NCI-H524 treated with DMSO at 0.1 percent for 48 hours (cell line): ENCODE data around the gene RAB3IL1.

Experiments
- DNase-seq: peaks from one replicate; lab custom pipeline; 2025; lab: John Stamatoyannopoulos, UW

The RAB3IL1 gene

GRCh38 chr11:61952882-61953281, 35.5 kb upstream of the RAB3IL1 start:
- DNase-seq: no peak

- DNase-seq: no peak
Observed at GRCh38 chr11:61951484-61952135, 34.2 kb upstream of the RAB3IL1 start.

GRCh38 chr11:61950035-61950547, 32.7 kb upstream of the RAB3IL1 start, which contains the start of gene BEST1:
BEST1 (plus strand) TSS chr11:61950351; CDS start chr11:61951807, 1,456 bp downstream.
- DNase-seq: no peak

GRCh38 chr11:61949169-61950034, 32.0 kb upstream of the RAB3IL1 start:
- DNase-seq: peak; percentile 78

- no peak for DNase-seq
Observed at GRCh38 chr11:61948505-61948904, 31.1 kb upstream of the RAB3IL1 start.

GRCh38 chr11:61947486-61948210, 30.3 kb upstream of the RAB3IL1 start:
- DNase-seq: no peak

GRCh38 chr11:61946894-61947293, 29.5 kb upstream of the RAB3IL1 start:
- DNase-seq: no peak

GRCh38 chr11:61945191-61945590, 27.8 kb upstream of the RAB3IL1 start:
- no peak for DNase-seq

- DNase-seq: no peak
Observed at GRCh38 chr11:61940466-61940865, 23.1 kb upstream of the RAB3IL1 start.

- DNase-seq: no peak
Observed at GRCh38 chr11:61935861-61936260, 18.5 kb upstream of the RAB3IL1 start.

GRCh38 chr11:61930933-61931332, 13.6 kb upstream of the RAB3IL1 start:
- no peak for DNase-seq

GRCh38 chr11:61928606-61929005, 11.2 kb upstream of the RAB3IL1 start:
- DNase-seq: no peak

- DNase-seq: no peak
Observed at GRCh38 chr11:61927501-61927900, 10.1 kb upstream of the RAB3IL1 start.

- DNase-seq: no peak
Observed at GRCh38 chr11:61926235-61926634, 8.9 kb upstream of the RAB3IL1 start.

- DNase-seq: no peak
Observed at GRCh38 chr11:61925736-61926135, 8.4 kb upstream of the RAB3IL1 start.

GRCh38 chr11:61924064-61924455, 6.7 kb upstream of the RAB3IL1 start:
- no peak for DNase-seq

- DNase-seq: no peak
Observed at GRCh38 chr11:61923166-61924063, 6.0 kb upstream of the RAB3IL1 start.

GRCh38 chr11:61922539-61922938, 5.2 kb upstream of the RAB3IL1 start:
- DNase-seq: no peak

- no peak for DNase-seq
Observed at GRCh38 chr11:61921446-61921845, 4.1 kb upstream of the RAB3IL1 start.

- no peak for DNase-seq
Observed at GRCh38 chr11:61919705-61920631, 2.6 kb upstream of the RAB3IL1 start.
